Pancreas (tissue), 10 donors: ENCODE results near the gene VPS25. TPM values are rescaled to one million over a fixed set of nuclear protein-coding genes. Genes with fewer than 3 reads are reported as not detected.

Experiments used
- ATAC-seq, 4 donors: fragments of 200-7000 bp; cut with Tn5 transposase; one replicate each; pipeline versions ENCODE4 v1.8.0 to v1.9.1; 2020; ENCODE audit warnings: mild to moderate bottlenecking in 4 of 4, moderate library complexity in 4 of 4
- DNase-seq, 6 donors: peaks; one replicate each; pipeline ENCODE4 v3.0.0-alpha.2; 2020
- FAIRE-seq: peaks from 2 replicates; lab custom pipeline; 2012; peaks lifted over from hg19 to GRCh38; lab: Jason Lieb, UNC
- H3K27ac ChIP-seq, 4 donors: fragments of 200-600 bp; sonication (generic); 1 replicate in 3 of 4; 2 replicates in 1 of 4; pipeline versions ENCODE4 v1.5.0 to v1.8.0; 2020
- H3K27me3 ChIP-seq, 4 donors: fragments of 200-600 bp; one replicate each; pipeline ENCODE4 v1.8.0; 2021
- H3K36me3 ChIP-seq, 3 donors: fragments of 200-600 bp; sonication (generic) in 1 of 3; one replicate each; pipeline versions ENCODE4 v1.5.0 to v1.8.0; 2020 to 2021
- H3K4me1 ChIP-seq, 3 donors: fragments of 200-600 bp; one replicate each; pipeline ENCODE4 v1.8.0; 2021
- H3K4me3 ChIP-seq, 4 donors: fragments of 200-600 bp; sonication (generic) in 2 of 4; one replicate each; pipeline versions ENCODE4 v1.5.0 to v1.8.0; 2020 to 2021
- H3K9me3 ChIP-seq, 4 donors: fragments of 200-600 bp; one replicate each; pipeline ENCODE4 v1.8.0; 2021
- CTCF ChIP-seq, 4 donors: fragments of 200-600 bp; sonication (generic) in 3 of 4; IDR thresholded peaks; one replicate each; pipeline versions ENCODE4 v1.5.0 to v1.8.0; 2021; ENCODE audit warnings: antibody characterized with exemption in 4 of 4
- WGBS, 2 donors: extraction: QIAGEN DNeasy Blood & Tissue Kit; methylation state at CpG; one replicate each; pipeline ENCODE4 v1.1.7; 2013; 5-methylcytosine and 5-hydroxymethylcytosine counted together
- intact Hi-C, 3 donors: fragments of 100-400 bp; cut with DNase I; formaldehyde crosslinking; loops; one replicate each; pipeline versions ENCODE4 v1.11.1 to v1.14.2; 2022
- microRNA-seq, 2 donors: library from miRNA; unstranded; fragments of <30 nt; microRNA quantifications; one replicate each; pipeline versions ENCODE4 to v1.1.0, GENCODE V29; 2019 to 2020
- polyA plus RNA-seq, 2 donors: library from polyadenylated mRNA; stranded (reverse); fragments of 200-250 nt; gene quantifications; one replicate each; pipeline ENCODE4 v1.2.3, GENCODE V29; 2013
- total RNA-seq, 6 donors: library from RNA; stranded (reverse); fragmentation: NEBNext Ultra II Directional in 4 of 6; extraction: Animal tissue kit (Norgen Biotek cat#: 25700) in 4 of 6; gene quantifications; one replicate each; pipeline versions ENCODE4 v1.2.1 to v1.2.4, GENCODE V29; 2021 to 2023
- donor health status: healthy with polysubstance abuse.
- donor health status: DM: no; HTN: no; CAD: no; lungs with moderate emphysema.
- donor health status: DM: no; HTN: no; CAD: no.
- donor health status: control.
- donor health status: control.
- donor health status: Bipolar disorder and iron deficiency.
- donor health status: DM: yes; HTN: yes; CAD: no.
- donor health status: DM: no; HTN: no; CAD: no.
- donor health status: DM: no; HTN: no; CAD: no.
- donor health status: DM: yes; HTN: yes; CAD: no.

Gene VPS25
- total and polyA plus RNA-seq, 8 donors = 18.1 to 46.9 (median 26.0) TPM

- Histone ChIP-seq H3K27ac (no peak overlapping the region), H3K27me3 (no peaks in the 10 kb centered on the region), H3K9me3 (no peaks in the 10 kb centered on the region), H3K4me1 (peaks cover 0 to 11% (median 8%) of the 10 kb centered on the region in 3 donors), H3K36me3 (peaks cover 0 to 71% (median 25%) of the 10 kb centered on the region in 3 donors), H3K4me3 (no peak overlapping the region)
- ATAC-seq (no peak), FAIRE-seq (no peak), DNase-seq (no peak)
- WGBS, 2 donors = 83 to 93% methylated on average over 5 of the region's 5 CpGs
- TF ChIP-seq CTCF (IDR thresholded peaks at IDR 0.05) = no peak
- intact Hi-C loops = no loop called here
Observed at GRCh38 chr17:42818379-42818778, 45.1 kb downstream of the VPS25 start.

- DNase-seq (peak in 3 of 6 donors; percentile 51 to 71 (median 61)), FAIRE-seq (no peak), ATAC-seq (peak in 2 of 4 donors; percentile 28 to 32)
- peak in 3 of 4 donors; percentile 37 to 59 (median 44) for TF ChIP-seq CTCF (IDR thresholded peaks at IDR 0.05)
- no peaks in the 10 kb centered on the region for H3K27me3 ChIP-seq
- H3K36me3 ChIP-seq = peaks cover 0 to 59% (median 21%) of the 10 kb centered on the region in 3 donors
- peaks cover 0 to 13% (median 10%) of the 10 kb centered on the region in 3 donors for H3K4me1 ChIP-seq
- no peaks in the 10 kb centered on the region for H3K9me3 ChIP-seq
- H3K27ac ChIP-seq = no peak overlapping the region
- H3K4me3 ChIP-seq = no peak overlapping the region
- WGBS, 2 donors = 16 to 21% methylated on average over 2 of the region's 2 CpGs
- intact Hi-C loops = loop anchor here in 2 of 3 donors (10.0 kb wide), 2 partner anchors 95 to 115 kb away; no protein-coding TSS in a partner anchor
Observed at GRCh38 chr17:42819939-42820535, 46.8 kb downstream of the VPS25 start.

- H3K4me1 ChIP-seq = peaks cover 0 to 13% (median 10%) of the 10 kb centered on the region in 3 donors
- no peak for TF ChIP-seq CTCF (IDR thresholded peaks at IDR 0.05)
- intact Hi-C loops = loop anchor here in 2 of 3 donors (10.0 kb wide), 2 partner anchors 96 to 116 kb away; no protein-coding TSS in a partner anchor
- no peaks in the 10 kb centered on the region for H3K27me3 ChIP-seq
- FAIRE-seq (no peak), ATAC-seq (no peak), DNase-seq (no peak)
- no peaks in the 10 kb centered on the region for H3K9me3 ChIP-seq
- peaks cover 0 to 49% (median 12%) of the 10 kb centered on the region in 3 donors for H3K36me3 ChIP-seq
- no peak overlapping the region for H3K4me3 ChIP-seq
- WGBS, 2 donors = 91 to 92% methylated on average over 7 of the region's 7 CpGs
- no peak overlapping the region for H3K27ac ChIP-seq
Observed at GRCh38 chr17:42821176-42821575, 47.9 kb downstream of the VPS25 start.

- no peak for DNase-seq
- no peaks in the 10 kb centered on the region for H3K36me3 ChIP-seq
- intact Hi-C loops = loop anchor here in 2 of 3 donors (10.0 kb wide), 2 partner anchors 103 to 123 kb away; no protein-coding TSS in a partner anchor
- 84 to 94% methylated on average over 1 of the region's 1 CpG for WGBS, 2 donors
- FAIRE-seq = no peak
- ATAC-seq = no peak
- H3K27ac ChIP-seq = no peak overlapping the region
- no peaks in the 10 kb centered on the region for H3K27me3 ChIP-seq
- TF ChIP-seq CTCF (IDR thresholded peaks at IDR 0.05) = no peak
- H3K4me3 ChIP-seq = no peak overlapping the region
- no peaks in the 10 kb centered on the region for H3K9me3 ChIP-seq
- peaks cover 5 to 20% (median 19%) of the 10 kb centered on the region in 3 donors for H3K4me1 ChIP-seq
Observed at GRCh38 chr17:42827472-42827871, 54.2 kb downstream of the VPS25 start.

Small RNA genes lying within 50 kb of the gene (microRNA-seq; reads per million reads assigned to microRNA genes)
- gene MIR6781 = 0 reads per million in 2 donors

Other genes with a start within 250 kb of the VPS25 start
- gene NAGLU, start 237.2 kb upstream of the VPS25 start, total RNA-seq = 10 to 100 TPM; 17.6 to 33.8 (median 25.6) TPM
- gene NAGLU, start 237.2 kb upstream of the VPS25 start, polyA plus RNA-seq = 10 to 100 TPM; 51.6 to 52.6 TPM
- 1 to 10 TPM in 2 of 6 donors, under 1 TPM in 4; 0.32 to 1.3 (median 0.74) TPM for gene HSD17B1, start 220.5 kb upstream of the VPS25 start, total RNA-seq
- 1 to 10 TPM; 3.5 TPM for gene HSD17B1, start 220.5 kb upstream of the VPS25 start, polyA plus RNA-seq
- gene COASY, start 211.3 kb upstream of the VPS25 start, total RNA-seq = 10 to 100 TPM; 32.3 to 63.5 (median 52.3) TPM
- gene COASY, start 211.3 kb upstream of the VPS25 start, polyA plus RNA-seq = 100 to 1,000 TPM; 135 to 152 TPM
- gene MLX, start 206.3 kb upstream of the VPS25 start, total RNA-seq = 10 to 100 TPM; 18.6 to 26.7 (median 22.9) TPM
- 10 to 100 TPM; 31.9 to 44.5 TPM for gene MLX, start 206.3 kb upstream of the VPS25 start, polyA plus RNA-seq
- gene PSMC3IP, start 195.7 kb upstream of the VPS25 start, total RNA-seq = 1 to 10 TPM; 1.0 to 2.7 (median 2.0) TPM
- 1 to 10 TPM; 3.9 to 7.0 TPM for gene PSMC3IP, start 195.7 kb upstream of the VPS25 start, polyA plus RNA-seq
- gene RETREG3, start 164.1 kb upstream of the VPS25 start, total RNA-seq = 10 to 100 TPM; 39.3 to 78.0 (median 47.0) TPM
- 10 to 100 TPM; 28.8 to 35.5 TPM for gene RETREG3, start 164.1 kb upstream of the VPS25 start, polyA plus RNA-seq
- 10 to 100 TPM; 10.5 to 79.9 (median 22.2) TPM for gene TUBG1, start 163.8 kb upstream of the VPS25 start, total RNA-seq
- 10 to 100 TPM; 23.5 to 29.1 TPM for gene TUBG1, start 163.8 kb upstream of the VPS25 start, polyA plus RNA-seq
- 10 to 100 TPM; 10.9 to 43.4 (median 19.8) TPM for gene TUBG2, start 114.2 kb upstream of the VPS25 start, total RNA-seq
- gene TUBG2, start 114.2 kb upstream of the VPS25 start, polyA plus RNA-seq = 10 to 100 TPM; 48.2 to 90.5 TPM
- gene PLEKHH3, start 96.5 kb upstream of the VPS25 start, total RNA-seq = 10 to 100 TPM; 24.7 to 90.6 (median 33.3) TPM
- gene PLEKHH3, start 96.5 kb upstream of the VPS25 start, polyA plus RNA-seq = 100 to 1,000 TPM; 148 to 215 TPM
- 1 to 10 TPM in 1 of 6 donors, under 1 TPM in 5; 0.09 to 1.0 (median 0.49) TPM for gene CCR10, start 91.6 kb upstream of the VPS25 start, total RNA-seq
- 1 to 10 TPM in 1 of 2 donors, under 1 TPM in 1; 0.91 to 1.1 TPM for gene CCR10, start 91.6 kb upstream of the VPS25 start, polyA plus RNA-seq
- gene CNTNAP1, start 90.9 kb upstream of the VPS25 start, total RNA-seq = 10 to 100 TPM in 1 of 6 donors, 1 to 10 TPM in 5; 3.1 to 10.4 (median 5.4) TPM
- gene CNTNAP1, start 90.9 kb upstream of the VPS25 start, polyA plus RNA-seq = 10 to 100 TPM in 1 of 2 donors, 1 to 10 TPM in 1; 8.1 to 20.0 TPM
- 10 to 100 TPM in 5 of 6 donors, 1 to 10 TPM in 1; 8.8 to 25.4 (median 14.6) TPM for gene EZH1, start 28.4 kb upstream of the VPS25 start, total RNA-seq
- 10 to 100 TPM; 16.3 to 23.3 TPM for gene EZH1, start 28.4 kb upstream of the VPS25 start, polyA plus RNA-seq
- gene RAMP2, start 12.2 kb upstream of the VPS25 start, total RNA-seq = 1 to 10 TPM; 2.4 to 9.2 (median 4.7) TPM
- gene RAMP2, start 12.2 kb upstream of the VPS25 start, polyA plus RNA-seq = 10 to 100 TPM; 15.9 to 26.5 TPM
- under 1 TPM; 0.19 to 0.87 (median 0.51) TPM for gene WNK4, start 7.2 kb downstream of the VPS25 start, total RNA-seq
- 1 to 10 TPM; 1.1 to 4.7 TPM for gene WNK4, start 7.2 kb downstream of the VPS25 start, polyA plus RNA-seq
- 10 to 100 TPM; 48.1 to 73.6 (median 64.7) TPM for gene COA3, start 25.3 kb downstream of the VPS25 start, total RNA-seq
- gene COA3, start 25.3 kb downstream of the VPS25 start, polyA plus RNA-seq = 100 to 1,000 TPM; 107 to 130 TPM
- under 1 TPM; 0.13 to 0.78 (median 0.55) TPM for gene CNTD1, start 25.4 kb downstream of the VPS25 start, total RNA-seq
- gene CNTD1, start 25.4 kb downstream of the VPS25 start, polyA plus RNA-seq = under 1 TPM; 0.19 to 0.47 TPM
- gene BECN1, start 50.8 kb downstream of the VPS25 start, total RNA-seq = 10 to 100 TPM; 35.2 to 49.7 (median 44.6) TPM
- 10 to 100 TPM; 20.1 to 38.9 TPM for gene BECN1, start 50.8 kb downstream of the VPS25 start, polyA plus RNA-seq
- gene PSME3, start 59.9 kb downstream of the VPS25 start, total RNA-seq = 10 to 100 TPM; 25.8 to 51.6 (median 45.0) TPM
- gene PSME3, start 59.9 kb downstream of the VPS25 start, polyA plus RNA-seq = 10 to 100 TPM; 17.8 to 27.7 TPM
- 1 to 10 TPM in 1 of 6 donors, under 1 TPM in 5; 0.37 to 1.7 (median 0.56) TPM for gene AOC2, start 71.1 kb downstream of the VPS25 start, total RNA-seq
- under 1 TPM; 0.77 to 0.87 TPM for gene AOC2, start 71.1 kb downstream of the VPS25 start, polyA plus RNA-seq
- gene AOC3, start 77.8 kb downstream of the VPS25 start, total RNA-seq = 1 to 10 TPM; 1.9 to 9.5 (median 5.8) TPM
- gene AOC3, start 77.8 kb downstream of the VPS25 start, polyA plus RNA-seq = 10 to 100 TPM in 1 of 2 donors, 1 to 10 TPM in 1; 6.2 to 11.3 TPM
- gene G6PC1, start 127.3 kb downstream of the VPS25 start, total RNA-seq = under 1 TPM in 4 of 6 donors, not detected in 2; 0.17 to 0.72 (median 0.23) TPM
- gene G6PC1, start 127.3 kb downstream of the VPS25 start, polyA plus RNA-seq = under 1 TPM; 0.08 to 0.42 TPM
- 10 to 100 TPM; 20.4 to 31.5 (median 25.1) TPM for gene AARSD1, start 191.0 kb downstream of the VPS25 start, total RNA-seq
- gene AARSD1, start 191.0 kb downstream of the VPS25 start, polyA plus RNA-seq = 10 to 100 TPM; 75.3 to 89.1 TPM
- gene PTGES3L, start 206.6 kb downstream of the VPS25 start, total RNA-seq = under 1 TPM; 0.12 to 0.41 (median 0.23) TPM
- gene PTGES3L, start 206.6 kb downstream of the VPS25 start, polyA plus RNA-seq = 1 to 10 TPM in 1 of 2 donors, under 1 TPM in 1; 0.53 to 1.0 TPM
- gene RUNDC1, start 207.1 kb downstream of the VPS25 start, total RNA-seq = 10 to 100 TPM in 1 of 6 donors, 1 to 10 TPM in 5; 6.3 to 12.1 (median 7.9) TPM
- gene RUNDC1, start 207.1 kb downstream of the VPS25 start, polyA plus RNA-seq = 1 to 10 TPM; 9.1 to 9.6 TPM
- gene RPL27, start 225.0 kb downstream of the VPS25 start, total RNA-seq = 100 to 1,000 TPM; 284 to 613 (median 489) TPM
- 1,000 to 10,000 TPM; 1,179 to 1,185 TPM for gene RPL27, start 225.0 kb downstream of the VPS25 start, polyA plus RNA-seq
- 10 to 100 TPM in 2 of 6 donors, 1 to 10 TPM in 4; 6.0 to 19.9 (median 7.7) TPM for gene IFI35, start 233.3 kb downstream of the VPS25 start, total RNA-seq
- 10 to 100 TPM; 20.2 to 23.9 TPM for gene IFI35, start 233.3 kb downstream of the VPS25 start, polyA plus RNA-seq
- 100 to 1,000 TPM in 1 of 6 donors, 10 to 100 TPM in 5; 65.8 to 132 (median 80.5) TPM for gene VAT1, start 248.9 kb downstream of the VPS25 start, total RNA-seq
- 10 to 100 TPM; 47.9 to 51.8 TPM for gene VAT1, start 248.9 kb downstream of the VPS25 start, polyA plus RNA-seq